NCI-H1436 treated with DMSO at 0.1 percent for 48 hours (cell line): Measurements from ENCODE around the gene TDO2.

Source experiments
- DNase-seq: peaks from one replicate; lab custom pipeline; 2025; lab: John Stamatoyannopoulos, UW

The TDO2 gene

DNA sequence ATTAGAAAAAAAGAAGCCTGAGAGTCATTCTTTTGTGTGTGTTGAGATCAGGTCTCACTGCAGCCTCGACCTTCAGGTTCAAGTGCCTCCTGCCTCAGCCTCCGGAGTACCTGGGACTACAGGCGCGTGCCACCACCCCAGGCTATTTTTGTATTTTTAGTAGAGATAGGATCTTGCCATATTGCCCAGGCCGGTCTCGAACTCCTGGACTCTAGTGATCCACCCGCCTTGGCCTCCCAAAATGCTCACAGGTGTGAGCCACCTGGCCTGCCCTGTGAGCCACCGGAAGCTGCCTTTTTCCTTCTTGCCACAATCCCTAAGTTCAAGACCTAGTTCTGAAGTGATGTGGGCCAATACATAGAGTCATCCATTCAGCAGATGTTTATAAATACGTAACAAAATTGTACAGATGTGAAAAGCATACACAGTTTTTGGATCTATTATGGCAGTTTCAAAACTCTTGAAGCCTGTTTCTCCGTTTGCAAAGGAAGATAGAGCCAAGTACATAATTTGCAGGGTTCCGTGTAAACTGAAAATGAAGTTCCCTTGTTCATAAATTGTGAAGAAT, 50.7 kb downstream of the TDO2 start:
- no peak for DNase-seq

DNA sequence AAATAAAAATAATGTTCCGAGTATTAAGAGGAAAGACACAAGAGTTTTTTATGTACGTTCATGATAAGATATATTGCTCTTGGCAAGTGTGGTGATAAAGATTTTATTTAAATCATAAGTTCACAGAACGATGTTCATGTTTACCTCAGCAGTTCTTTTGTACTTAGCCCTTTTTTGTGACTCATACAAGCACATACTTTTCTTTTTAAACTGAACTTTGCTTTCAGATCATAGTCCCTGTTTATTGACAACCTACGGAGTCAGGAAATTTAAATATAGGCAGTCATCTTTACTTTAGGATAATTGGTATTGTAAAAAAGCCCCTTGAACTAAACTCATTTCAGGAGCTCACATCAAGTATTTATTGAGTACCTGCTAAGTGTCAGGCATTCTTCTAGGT, 51.4 kb downstream of the TDO2 start:
- DNase-seq, result no peak

DNA sequence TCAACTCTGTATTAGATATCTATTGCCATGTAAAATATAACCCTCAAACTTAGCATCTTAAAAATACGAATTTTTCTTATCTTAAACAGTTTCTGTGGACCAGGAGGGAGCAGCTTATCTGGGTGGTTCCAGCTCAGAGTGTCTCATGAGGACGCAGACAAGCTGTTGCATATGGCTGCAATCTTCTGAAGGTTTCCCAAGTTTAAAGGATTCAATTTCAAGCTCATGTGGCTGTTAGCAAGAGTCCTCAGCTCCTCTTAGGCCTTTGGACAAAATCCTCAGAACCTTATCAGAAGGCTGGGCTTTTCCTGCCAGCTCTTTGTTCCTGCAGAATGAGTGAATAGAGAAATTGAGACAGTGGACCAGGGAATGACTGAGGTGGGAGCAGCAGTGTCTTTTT, 53.0 kb downstream of the TDO2 start:
- no peak for DNase-seq

DNA sequence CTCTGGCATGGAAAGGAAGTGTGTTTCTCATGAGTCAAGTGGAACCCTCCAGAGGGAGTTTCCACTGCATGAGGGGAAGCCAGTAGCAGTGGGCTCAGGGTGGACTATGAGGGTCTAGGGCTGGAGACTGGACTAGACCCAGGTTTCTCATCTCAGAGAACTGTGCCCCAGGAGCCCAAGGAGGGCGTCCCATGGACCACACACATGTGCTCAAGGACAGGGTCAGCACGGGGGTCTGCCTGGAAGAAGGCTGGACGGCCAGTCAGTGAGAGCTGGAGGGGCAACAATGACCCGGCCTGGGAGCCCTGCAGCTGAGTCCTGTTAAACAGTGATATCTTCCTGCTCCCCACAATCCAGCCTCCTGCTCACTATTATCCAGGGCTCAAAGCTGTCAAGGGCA, 55.9 kb downstream of the TDO2 start:
- no peak for DNase-seq

DNA sequence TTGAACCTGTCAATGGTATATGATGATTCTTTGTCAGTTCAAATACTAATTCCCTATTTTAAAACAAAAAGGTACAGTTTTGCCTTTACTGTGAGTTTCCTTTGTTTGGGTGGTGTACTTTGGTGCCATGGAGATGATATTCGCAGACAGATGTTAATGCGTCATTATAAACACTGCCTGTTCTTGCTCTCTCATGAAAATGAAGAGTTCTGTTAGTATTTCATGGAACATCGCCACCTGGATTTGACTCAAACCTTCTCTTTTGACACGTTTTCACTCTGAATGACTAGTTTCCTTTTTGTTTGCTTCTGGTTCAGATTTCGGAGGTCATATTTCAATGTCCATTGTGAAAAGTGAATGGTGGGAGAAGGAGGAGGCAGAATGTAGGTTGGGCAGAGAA, 57.0 kb downstream of the TDO2 start:
- DNase-seq, result no peak

DNA sequence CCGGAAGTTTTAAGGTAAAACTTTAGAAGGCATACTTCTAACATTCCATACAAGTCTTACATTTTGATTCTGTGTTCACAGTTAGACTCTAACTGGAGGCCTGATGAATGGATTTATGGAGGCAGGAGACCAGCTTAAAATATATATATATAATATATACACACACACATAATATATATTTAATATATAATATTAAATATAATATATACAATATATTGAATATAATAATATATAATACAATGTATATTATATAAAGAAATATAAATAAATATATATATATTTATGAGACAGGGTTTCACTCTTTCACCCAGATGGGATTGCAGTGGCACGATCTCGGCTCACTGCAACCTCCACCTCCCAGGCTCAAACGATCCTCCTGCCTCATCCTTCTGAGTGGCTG, 58.1 kb downstream of the TDO2 start:
- DNase-seq, result no peak

DNA sequence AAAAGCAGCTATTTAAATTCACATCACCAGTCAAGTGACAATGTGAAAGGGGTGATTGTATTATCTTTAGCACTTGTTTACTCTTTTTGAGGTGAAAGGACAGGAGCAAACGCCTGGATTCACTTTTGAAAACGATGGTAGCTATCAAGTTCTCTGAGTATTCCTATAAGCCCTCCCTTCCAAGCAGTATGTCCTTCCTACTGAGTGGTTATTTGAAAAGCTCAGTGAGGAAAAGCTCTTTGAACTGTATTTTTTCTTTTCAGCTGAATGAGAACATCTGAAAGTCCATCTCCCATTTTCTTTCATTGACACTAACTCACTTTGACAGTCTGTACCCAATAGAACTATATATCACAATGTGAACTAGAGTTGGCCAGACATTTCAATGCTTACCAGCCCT, 59.3 kb downstream of the TDO2 start:
- DNase-seq, result no peak

DNA sequence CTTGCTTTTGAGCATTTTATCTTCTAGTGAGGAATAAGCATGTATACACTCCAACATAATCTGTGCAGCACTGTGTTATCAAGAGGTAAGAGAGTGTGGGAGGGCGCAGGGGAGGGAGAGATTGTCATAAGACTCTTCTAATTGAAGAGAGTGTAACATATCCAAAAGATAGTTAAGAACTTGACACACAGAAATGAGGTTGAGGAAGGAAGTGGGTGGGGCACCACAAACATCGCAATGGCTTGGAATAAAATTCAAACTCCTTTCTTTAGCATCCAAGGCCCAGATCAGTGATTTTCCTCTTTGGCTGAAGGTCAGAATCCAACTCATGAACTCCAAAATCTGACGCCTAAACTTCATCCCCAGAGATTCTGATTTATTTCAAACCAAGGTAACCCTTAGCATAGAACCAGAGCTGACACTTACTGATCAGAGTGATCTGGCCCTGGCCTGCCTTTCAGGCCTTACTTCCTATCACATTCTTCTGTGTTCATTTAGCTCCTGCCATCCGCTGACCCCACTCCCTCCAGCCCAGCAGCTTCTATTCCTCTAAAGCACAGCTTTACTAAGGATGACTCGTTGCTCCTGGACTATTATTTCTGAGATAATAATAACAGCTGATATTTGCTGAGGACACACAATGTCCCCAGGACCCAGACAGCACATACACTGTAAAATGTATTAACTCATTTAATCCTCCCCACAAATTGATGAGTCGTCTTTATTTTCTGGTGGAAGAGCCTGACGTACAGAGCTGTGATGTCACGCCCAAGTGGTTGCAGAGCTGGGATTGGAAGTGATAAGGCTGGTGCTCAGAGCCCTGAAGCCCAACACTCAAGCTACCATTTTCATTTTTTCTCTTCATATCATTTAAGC, 60.8 kb downstream of the TDO2 start:
- DNase-seq, result no peak

DNA sequence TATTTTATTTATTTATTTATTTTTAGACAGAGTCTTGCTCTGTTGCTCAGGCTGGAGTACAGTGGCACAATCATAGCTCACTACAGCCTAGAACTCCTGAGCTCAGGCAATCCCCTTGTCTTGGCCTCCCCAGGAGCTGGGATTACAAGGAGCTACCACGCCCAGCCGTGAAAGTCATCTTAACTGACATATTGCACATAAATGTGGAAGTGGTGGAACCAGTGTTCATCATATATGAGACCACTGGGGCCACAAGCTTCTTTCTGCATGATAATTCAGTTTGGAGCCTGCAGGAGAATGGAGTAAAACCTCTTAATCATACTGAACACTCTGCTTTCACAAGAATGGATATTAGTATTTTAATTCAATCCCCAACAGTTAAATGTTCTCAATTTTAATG, 62.7 kb downstream of the TDO2 start:
- DNase-seq, result no peak

DNA sequence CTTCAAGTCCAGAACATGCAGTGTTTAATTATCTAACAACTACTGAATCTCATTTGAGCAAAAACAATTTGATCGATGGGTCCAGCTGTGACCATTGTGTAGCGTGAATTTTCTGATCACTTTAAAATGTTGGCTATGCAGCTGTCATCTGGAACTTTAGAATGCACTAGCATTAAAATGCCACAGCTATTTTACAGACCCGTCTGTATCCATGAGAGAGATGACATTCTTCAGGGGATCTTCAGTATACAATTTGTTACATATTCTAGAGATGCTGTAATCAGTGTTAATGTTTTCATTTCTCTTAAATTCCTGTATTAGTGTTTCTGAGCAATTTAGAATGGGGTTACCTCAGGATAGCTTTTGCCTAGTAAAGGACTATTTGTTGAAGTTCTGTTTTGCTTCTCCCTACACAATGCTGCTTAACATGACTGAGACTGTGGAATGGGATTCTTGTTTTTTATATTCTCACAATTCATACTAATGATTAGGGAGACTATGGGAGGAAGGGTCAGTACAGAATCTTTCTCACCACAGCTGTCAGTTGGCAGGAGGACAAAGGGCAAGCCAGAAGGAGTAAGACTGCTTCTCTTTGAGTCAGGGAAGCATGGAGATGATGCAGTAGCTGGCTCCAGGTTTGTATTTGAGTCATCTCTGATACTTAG, 63.4 kb downstream of the TDO2 start:
- DNase-seq, result no peak
